Chondrocyte (in vitro differentiated cells): ENCODE data around the gene AK4. TPM values are rescaled to one million over a fixed set of nuclear protein-coding genes. Genes with fewer than 3 reads are reported as not detected.

ENCODE experiments used
- DNase-seq: peaks from one replicate; pipeline ENCODE4 v3.0.0; 2021; ENCODE audit warnings: mixed read lengths, low spot score
- H3K27ac Mint-ChIP-seq: one replicate; pipeline ENCODE4 v1.8.0; 2021; ENCODE audit warnings: mild to moderate bottlenecking, moderate library complexity, mixed read lengths; ENCODE audit not compliant: unreplicated experiment
- H3K27me3 Mint-ChIP-seq: 2 replicates; pipeline ENCODE4 v1.8.0; 2021; ENCODE audit warnings: low read depth, mixed read lengths
- H3K36me3 Mint-ChIP-seq: 2 replicates; pipeline ENCODE4 v1.8.0; 2021; ENCODE audit warnings: low read depth, mixed read lengths
- H3K4me1 Mint-ChIP-seq: 2 replicates; pipeline ENCODE4 v1.8.0; 2021; ENCODE audit warnings: low read depth, mild to moderate bottlenecking, mixed read lengths
- H3K4me3 Mint-ChIP-seq: one replicate; pipeline ENCODE4 v1.8.0; 2021; ENCODE audit warnings: mild to moderate bottlenecking, moderate library complexity, mixed read lengths; ENCODE audit not compliant: unreplicated experiment
- H3K9me3 Mint-ChIP-seq: 2 replicates; pipeline ENCODE4 v1.8.0; 2021; ENCODE audit warnings: low read depth, mixed read lengths
- CTCF ChIP-seq: fragments of 200-600 bp; sonication (generic); IDR thresholded peaks from 2 replicates; pipeline ENCODE4 v1.5.0; 2021; ENCODE audit warnings: antibody characterized with exemption, mild to moderate bottlenecking, moderate library complexity
- total RNA-seq: library from RNA; stranded (reverse); gene quantifications from 3 replicates; pipeline ENCODE4 v1.2.1, GENCODE V29; 2021

The AK4 gene
- total RNA-seq, 1 donor from 2014 or later, result 87.9 TPM

- H3K4me3 Mint-ChIP-seq, result no peak overlapping the region
- TF ChIP-seq CTCF, result no peak
- no peaks in the 10 kb centered on the region for H3K9me3 Mint-ChIP-seq
- no peaks in the 10 kb centered on the region for H3K36me3 Mint-ChIP-seq
- no peaks in the 10 kb centered on the region for H3K27me3 Mint-ChIP-seq
- no peak for DNase-seq
- peaks cover 73% of the 10 kb centered on the region for H3K4me1 Mint-ChIP-seq
- peak overlapping the region; percentile 89 for H3K27ac Mint-ChIP-seq
Measured at GRCh38 chr1:65174585-65174984, 26.6 kb downstream of the AK4 start.

GRCh38 chr1:65175171-65176055 lies 27.4 kb downstream of the AK4 start:
- Mint-ChIP-seq H3K27ac (peak overlapping the region; percentile 37), H3K4me3 (no peak overlapping the region), H3K27me3 (no peaks in the 10 kb centered on the region), H3K9me3 (no peaks in the 10 kb centered on the region), H3K36me3 (no peaks in the 10 kb centered on the region), H3K4me1 (peaks cover 65% of the 10 kb centered on the region)
- no peak for TF ChIP-seq CTCF
- no peak for DNase-seq

DNA sequence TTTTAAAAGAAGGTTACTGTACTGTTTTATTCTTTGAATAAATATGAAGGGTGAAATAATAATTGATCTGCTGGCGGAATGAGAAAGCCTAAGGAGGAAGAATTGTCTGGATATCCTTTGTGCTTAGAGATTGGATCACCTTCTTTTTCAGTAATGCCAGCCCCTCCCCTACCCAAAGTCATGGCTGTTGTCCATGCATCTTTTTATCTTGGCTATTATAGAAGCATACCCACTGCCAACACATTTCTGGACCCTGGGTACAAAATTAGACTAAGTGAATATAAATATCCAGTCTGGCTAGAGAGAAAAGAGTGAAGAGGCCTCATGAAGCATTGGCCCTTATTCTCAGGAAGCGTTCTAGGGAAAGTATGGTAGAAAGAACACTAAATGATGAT lies 28.1 kb downstream of the AK4 start:
- Mint-ChIP-seq H3K4me3 (no peak overlapping the region), H3K27me3 (no peaks in the 10 kb centered on the region), H3K27ac (no peak overlapping the region), H3K9me3 (no peaks in the 10 kb centered on the region), H3K36me3 (no peaks in the 10 kb centered on the region), H3K4me1 (peaks cover 64% of the 10 kb centered on the region)
- DNase-seq, result no peak
- no peak for TF ChIP-seq CTCF

DNA sequence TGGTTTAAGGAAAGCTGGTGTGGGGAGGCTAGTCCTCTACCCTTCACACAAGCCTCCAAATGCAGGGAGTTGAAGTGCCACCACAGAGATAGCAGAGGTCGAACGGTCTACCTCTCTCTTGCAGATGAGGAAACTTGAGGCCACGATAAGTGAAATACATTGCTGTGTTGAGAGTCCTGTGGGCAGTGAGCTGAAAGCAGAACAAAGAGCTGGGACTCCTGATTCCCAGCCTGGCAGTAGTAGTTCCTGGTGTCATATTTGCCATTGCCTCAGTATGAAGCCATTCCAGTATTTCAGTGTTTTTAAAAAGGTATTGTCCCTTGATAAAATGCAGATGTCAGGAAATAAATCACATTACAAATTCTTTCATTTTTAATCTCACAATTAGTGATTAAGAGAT lies 28.6 kb downstream of the AK4 start:
- peaks cover 64% of the 10 kb centered on the region for H3K4me1 Mint-ChIP-seq

GRCh38 chr1:65177457-65177856 lies 29.5 kb downstream of the AK4 start:
- no peak for TF ChIP-seq CTCF
- Mint-ChIP-seq H3K4me1 (peaks cover 60% of the 10 kb centered on the region), H3K27me3 (no peaks in the 10 kb centered on the region), H3K4me3 (no peak overlapping the region), H3K27ac (no peak overlapping the region), H3K36me3 (no peaks in the 10 kb centered on the region), H3K9me3 (no peaks in the 10 kb centered on the region)
- DNase-seq, result no peak

More for the DNA sequence above, 28.6 kb downstream of the AK4 start:
- Mint-ChIP-seq H3K27ac (no peak overlapping the region), H3K9me3 (no peaks in the 10 kb centered on the region), H3K27me3 (no peaks in the 10 kb centered on the region), H3K4me3 (no peak overlapping the region), H3K36me3 (no peaks in the 10 kb centered on the region)
- no peak for TF ChIP-seq CTCF
- no peak for DNase-seq
